K562 (cell line): ENCODE data around the gene MAGI2. TPM values are rescaled to one million over a fixed set of nuclear protein-coding genes. Genes with fewer than 3 reads are reported as not detected.

Experiments
- ATAC-seq: fragments of 200-7000 bp; cut with Tn5 transposase; 3 replicates; pipeline ENCODE4 v1.9.1; 2020; ENCODE audit warnings: moderate library complexity
- BruUV-seq: library from RNA; stranded (reverse); fragments of 400-500 nt; replicated peaks from 2 replicates; lab custom pipeline; 2021; lab: Mats Ljungman, UMichigan
- CTCF ChIA-PET: fragments of 300-600 bp; formaldehyde crosslinking; extraction: SDS; loops from one replicate; lab custom pipeline; 2021; ENCODE audit warnings: low intra/inter-chr PET ratio; lab: Yijun Ruan, JAX
- POLR2A ChIA-PET: fragments of 300-600, 350-650 bp; sonication (Branson Sonifier 250); formaldehyde crosslinking; extraction: SDS; loops from one replicate; lab custom pipeline; 2021; ENCODE audit warnings: antibody characterized with exemption, inconsistent platforms; lab: Yijun Ruan, JAX
- DNase-seq, 4 experiments: peaks; one replicate each; pipeline versions ENCODE4 v3.0.0 to v3.0.0-alpha.2; 2011 to 2018; ENCODE audit warnings: low spot score in 3 of 4, mixed read lengths in 3 of 4; ENCODE audit errors: extremely low read depth in 1 of 4
- FAIRE-seq: peaks from 2 replicates; lab custom pipeline; 2011; peaks lifted over from hg19 to GRCh38; lab: Jason Lieb, UNC
- H2AFZ ChIP-seq: 2 replicates; pipeline ENCODE4 v1.6.0; 2011; ENCODE audit warnings: low read depth, low read length, control low read depth, inconsistent platforms
- H3K27ac ChIP-seq: fragments of 200-600 bp; 3 replicates; pipeline ENCODE4 v1.8.0; 2011; ENCODE audit warnings: low read depth, mild to moderate bottlenecking, control low read depth, inconsistent platforms, low read length, moderate library complexity, mixed read lengths; ENCODE audit errors: extremely low read depth
- H3K27me3 ChIP-seq, 2 experiments: fragments of 300-600 bp in 1 of 2; 2 replicates in 1 of 2; 3 replicates in 1 of 2; pipeline versions ENCODE4 v1.6.0 to v1.8.0; 2011; ENCODE audit warnings: inconsistent platforms in 2 of 2, low read length in 2 of 2, mild to moderate bottlenecking in 1 of 2, mixed read lengths in 1 of 2, moderate library complexity in 1 of 2; ENCODE audit not compliant: control insufficient read depth in 2 of 2, insufficient read depth in 2 of 2
- H3K36me3 ChIP-seq: fragments of 300-600 bp; 3 replicates; pipeline ENCODE4 v1.8.0; 2011; ENCODE audit warnings: mild to moderate bottlenecking, low read length, inconsistent platforms; ENCODE audit not compliant: control insufficient read depth, insufficient read depth
- H3K4me1 ChIP-seq, 2 experiments: fragments of 200-600 bp in 1 of 2; replicated peaks in 1 of 2; 2 replicates in 1 of 2; 3 replicates in 1 of 2; pipeline versions ENCODE4 v1.5.1 to v1.8.0; 2011; ENCODE audit warnings: inconsistent platforms in 2 of 2, low read length in 2 of 2, mild to moderate bottlenecking in 1 of 2, mixed read lengths in 1 of 2, moderate library complexity in 1 of 2; ENCODE audit not compliant: control insufficient read depth in 2 of 2, insufficient read depth in 2 of 2
- H3K4me2 ChIP-seq: 2 replicates; pipeline ENCODE4 v1.6.1; 2011; ENCODE audit warnings: low read length, control low read depth, inconsistent platforms, mixed read lengths; ENCODE audit not compliant: insufficient read depth
- H3K4me3 ChIP-seq: fragments of 200-600 bp; sonication (generic), shearing (Covaris generic); 2 replicates; pipeline ENCODE4 v1.5.1; 2016; ENCODE audit warnings: control low read depth, inconsistent platforms
- H3K79me2 ChIP-seq: fragments of 200-600 bp; 3 replicates; pipeline ENCODE4 v1.8.0; 2011; ENCODE audit warnings: low read length, inconsistent platforms; ENCODE audit not compliant: control insufficient read depth, insufficient read depth
- H3K9ac ChIP-seq, 2 experiments: 2 replicates each; pipeline versions ENCODE4 v1.6.0 to v1.6.1; 2011; ENCODE audit warnings: low read depth in 2 of 2, low read length in 2 of 2, control low read depth in 1 of 2, inconsistent platforms in 1 of 2, mild to moderate bottlenecking in 1 of 2, mixed read lengths in 1 of 2; ENCODE audit not compliant: insufficient read depth in 1 of 2
- H3K9me1 ChIP-seq: one replicate; pipeline ENCODE4 v1.6.0; 2011; ENCODE audit warnings: inconsistent platforms, mild to moderate bottlenecking, low read length, moderate library complexity; ENCODE audit not compliant: control insufficient read depth, insufficient read depth
- H3K9me3 ChIP-seq: replicated peaks from 2 replicates; pipeline ENCODE4 v1.5.1; 2011; ENCODE audit warnings: low read depth, low read length, inconsistent platforms; ENCODE audit not compliant: control insufficient read depth, insufficient read depth
- H4K20me1 ChIP-seq: replicated peaks from 2 replicates; pipeline ENCODE4 v1.6.1; 2011; ENCODE audit warnings: low read length, inconsistent platforms, mixed read lengths; ENCODE audit not compliant: control insufficient read depth, insufficient read depth
- CBFA2T3 ChIP-seq: fragments of 450-650 bp; IDR thresholded peaks from 2 replicates; pipeline ENCODE4 v1.6.1; 2017
- FOSL1 ChIP-seq: fragments of 200-800 bp; sonication (Bioruptor generic); conservative IDR thresholded peaks from 2 replicates; pipeline ENCODE4 v1.6.1; 2016; ENCODE audit warnings: missing genetic modification characterization, missing compliant biosample characterization
- FOXK1 ChIP-seq: sonication (generic); formaldehyde crosslinking; IDR thresholded peaks from 2 replicates; pipeline ENCODE4 v1.8.0; 2022; ENCODE audit warnings: missing genetic modification reagents, mild to moderate bottlenecking, borderline replicate concordance
- MEF2A ChIP-seq: IDR thresholded peaks from 2 replicates; pipeline ENCODE4 v1.6.1; 2011; ENCODE audit warnings: low read depth, mild to moderate bottlenecking, low read length, moderate library complexity; ENCODE audit not compliant: control insufficient read depth
- MEIS2 ChIP-seq: fragments of 450-650 bp; IDR thresholded peaks from 2 replicates; pipeline ENCODE4 v1.6.1; 2014; ENCODE audit warnings: mild to moderate bottlenecking; ENCODE audit not compliant: partially characterized antibody
- TCF15 ChIP-seq: fragments of 250-450 bp; sonication (Bioruptor Pico); IDR thresholded peaks from 2 replicates; pipeline ENCODE4 v1.8.0; 2022; ENCODE audit warnings: moderate library complexity, mild to moderate bottlenecking, inconsistent platforms
- TCF3 ChIP-seq: sonication (generic); formaldehyde crosslinking; IDR thresholded peaks from 2 replicates; pipeline ENCODE4 v1.4.0; 2020; ENCODE audit warnings: mild to moderate bottlenecking, missing genetic modification reagents
- WGBS: fragments of 100-300 bp; shearing (Covaris generic); methylation state at CpG from one replicate; pipeline ENCODE4 v1.1.6; 2016; ENCODE audit warnings: low coverage, mixed read lengths; ENCODE audit not compliant: insufficient coverage; ENCODE audit errors: missing lambda C conversion rate; 5-methylcytosine and 5-hydroxymethylcytosine counted together
- in situ Hi-C: fragments of 300-500 bp; cut with MboI; formaldehyde crosslinking; loops from 4 replicates; pipeline ENCODE4 v1.15.0; 2018; ENCODE audit warnings: inconsistent platforms, mixed read lengths
- intact Hi-C: fragments of 100-400 bp; cut with micrococcal nuclease; formaldehyde crosslinking; loops from 2 replicates; pipeline ENCODE4 v1.14.2; 2022
- polyA plus RNA-seq, 8 experiments: library from polyadenylated mRNA; depleted of rRNA in 4 of 8; stranded (reverse) in 5 of 8; unstranded in 3 of 8; fragments of >200 nt; fragmentation: Nextera tagmentation in 2 of 8; fragmentation: Illumina TruSeq in 1 of 8; extraction: Ambion mirVana in 2 of 8; extraction: Trizol in 1 of 8; gene quantifications; 2 replicates each; pipeline versions ENCODE4 v1.2.1 to v1.2.3, GENCODE V29; 2011 to 2014; ENCODE audit warnings: inconsistent platforms in 1 of 8, missing spikeins in 1 of 8
- total RNA-seq, 7 experiments: library from RNA; depleted of rRNA in 6 of 7; stranded (reverse); fragments of >200 nt in 6 of 7; fragmentation: Illumina TruSeq in 2 of 7; extraction: Trizol in 2 of 7; gene quantifications; 2 replicates each; pipeline versions ENCODE4 v1.2.1 to v1.2.3, GENCODE V29; 2011 to 2021; ENCODE audit warnings: low replicate concordance in 1 of 7

The MAGI2 gene
- total and polyA plus RNA-seq, 9 of the 15 experiments (the other 6 are each of a cell fraction or from before 2014, with no cell fraction given) = 0.27 to 1.4 (median 0.70) TPM

DNA sequence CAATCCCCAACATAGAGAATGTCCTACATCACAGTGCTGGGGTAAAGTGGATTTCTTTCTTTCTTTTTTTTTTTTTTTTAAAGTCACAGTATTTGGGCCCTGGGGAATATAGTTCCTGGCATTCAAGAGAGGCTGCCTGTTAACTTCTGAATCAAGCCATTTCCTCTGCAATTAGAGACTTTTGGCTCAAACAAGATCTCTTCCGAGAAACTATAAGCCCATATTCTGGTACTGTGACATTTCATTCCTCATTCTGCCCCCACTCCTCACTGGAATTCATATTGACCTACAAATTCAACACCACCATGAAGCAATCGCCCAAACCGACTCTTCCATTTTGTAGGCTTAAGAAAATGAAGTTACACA is 1467.5 kb downstream of the MAGI2 start:
- Histone ChIP-seq H3K4me2 (no peak overlapping the region), H3K4me3 (no peak overlapping the region), H2AFZ (peak overlapping the region; percentile 69), H3K9me3 (0 out of 2 replicates have a peak, but pooled peaks cover 3% of the 10 kb centered on the region), H3K9ac (no peak overlapping the region), H3K36me3 (no peaks in the 10 kb centered on the region), H3K27me3 (no peaks in the 10 kb centered on the region), H3K9me1 (no peaks in the 10 kb centered on the region), H3K4me1 (peaks cover 8 to 23% of the 10 kb centered on the region in 2 experiments; a peak in 4 of 5 replicates), H4K20me1 (no peaks in the 10 kb centered on the region), H3K79me2 (no peaks in the 10 kb centered on the region), H3K27ac (no peak overlapping the region)
- ChIA-PET CTCF (no interaction called here), POLR2A (interaction anchor here (0.6 kb wide), 1 partner anchor 32 kb away, joined by 4 read pairs; no protein-coding TSS in a partner anchor)
- ATAC-seq (no peak), FAIRE-seq (no peak), DNase-seq (no peak)
- TF ChIP-seq MEF2A = no peak
- intact Hi-C loops (no loop called here), in situ Hi-C loops (no loop called here)
- 48% methylated on average over 3 of the region's 3 CpGs for WGBS
- no TSS peak for BruUV-seq

GRCh38 chr7:77985232-77985973 is 1468.1 kb downstream of the MAGI2 start:
- Histone ChIP-seq H3K36me3 (no peaks in the 10 kb centered on the region), H3K4me3 (no peak overlapping the region), H3K9ac (no peak overlapping the region), H2AFZ (peak overlapping the region; percentile 69), H3K79me2 (no peaks in the 10 kb centered on the region), H3K4me2 (no peak overlapping the region), H3K9me3 (0 out of 2 replicates have a peak, but pooled peaks cover 3% of the 10 kb centered on the region), H3K27ac (no peak overlapping the region), H3K4me1 (peaks cover 6 to 19% of the 10 kb centered on the region in 2 experiments; a peak in 4 of 5 replicates), H3K9me1 (no peaks in the 10 kb centered on the region), H3K27me3 (no peaks in the 10 kb centered on the region), H4K20me1 (no peaks in the 10 kb centered on the region)
- FAIRE-seq = no peak
- BruUV-seq = no TSS peak
- intact Hi-C loops (no loop called here), in situ Hi-C loops (no loop called here)
- TF ChIP-seq MEIS2 = peak; percentile 21
- no peak for TF ChIP-seq TCF15
- no peak for TF ChIP-seq FOSL1 (tag)
- no peak for TF ChIP-seq FOXK1 (CRISPR knock-in tag)
- peak; percentile 39 for TF ChIP-seq CBFA2T3
- peak; percentile 32 for TF ChIP-seq TCF3 (CRISPR knock-in tag)
- CTCF ChIA-PET = no interaction called here
- POLR2A ChIA-PET = interaction anchor here (0.6 kb wide), 1 partner anchor 32 kb away, joined by 4 read pairs; no protein-coding TSS in a partner anchor
- 44% methylated on average over 12 of the region's 12 CpGs for WGBS
- ATAC-seq = peak; percentile 19; the same call in 2 of the 3 replicates
- no peak for DNase-seq
